HepG2 (cell line): ENCODE measurements around the gene TEF. TPM values are rescaled to one million over a fixed set of nuclear protein-coding genes. Genes with fewer than 3 reads are reported as not detected.

ENCODE experiments used
- ATAC-seq: fragments of 200-7000 bp; cut with Tn5 transposase; 3 replicates; pipeline ENCODE4 v1.9.1; 2020; ENCODE audit warnings: mild to moderate bottlenecking, moderate library complexity
- BruUV-seq: library from RNA; stranded (reverse); fragments of 400-500 nt; replicated peaks from 2 replicates; lab custom pipeline; 2021; lab: Mats Ljungman, UMichigan
- CTCF ChIA-PET: fragments of 300-600 bp; formaldehyde crosslinking; extraction: SDS; loops from one replicate; lab custom pipeline; 2021; ENCODE audit warnings: low total read pairs, inconsistent platforms, low intra/inter-chr PET ratio; lab: Yijun Ruan, JAX
- POLR2A ChIA-PET: fragments of 350-600 bp; sonication (Branson Sonifier 250); formaldehyde crosslinking; loops from one replicate; lab custom pipeline; 2020; ENCODE audit warnings: antibody characterized with exemption, inconsistent platforms; lab: Yijun Ruan, JAX
- DNase-seq: peaks from one replicate; pipeline ENCODE4 v3.0.0-alpha.2; 2015; ENCODE audit warnings: low spot score
- FAIRE-seq: peaks from 3 replicates; lab custom pipeline; 2011; peaks lifted over from hg19 to GRCh38; lab: Jason Lieb, UNC
- H2AFZ ChIP-seq: one replicate; pipeline ENCODE4 v1.6.1; 2011; ENCODE audit warnings: low read length, inconsistent platforms
- H3K27ac ChIP-seq: fragments of 300-600 bp; 3 replicates; pipeline ENCODE4 v1.8.0; 2011; ENCODE audit warnings: mixed run types, mild to moderate bottlenecking, mixed read lengths, low read length, inconsistent platforms; ENCODE audit not compliant: insufficient read depth; ENCODE audit errors: extremely low read length
- H3K27me3 ChIP-seq, 2 experiments: fragments of 200-600 bp in 1 of 2; 2 replicates in 1 of 2; 3 replicates in 1 of 2; pipeline versions ENCODE4 v1.6.0 to v1.8.0; 2011; ENCODE audit warnings: low read length in 2 of 2, mild to moderate bottlenecking in 2 of 2, moderate library complexity in 2 of 2, inconsistent platforms in 1 of 2; ENCODE audit not compliant: insufficient read depth in 2 of 2, control insufficient read depth in 1 of 2
- H3K36me3 ChIP-seq, 2 experiments: fragments of 200-600 bp in 1 of 2; replicated peaks in 1 of 2; 2 replicates in 1 of 2; 3 replicates in 1 of 2; pipeline versions ENCODE4 v1.5.1 to v1.8.0; 2011; ENCODE audit warnings: low read length in 2 of 2, inconsistent platforms in 1 of 2; ENCODE audit not compliant: insufficient read depth in 2 of 2, control insufficient read depth in 1 of 2
- H3K4me1 ChIP-seq: 2 replicates; pipeline ENCODE4 v1.5.1; 2012; ENCODE audit warnings: low read length, inconsistent platforms; ENCODE audit not compliant: insufficient read depth
- H3K4me2 ChIP-seq: 2 replicates; pipeline ENCODE4 v1.6.0; 2011; ENCODE audit warnings: low read depth, low read length, inconsistent platforms
- H3K4me3 ChIP-seq, 3 experiments: fragments of 200-600 bp in 1 of 3; sonication (generic), shearing (Covaris generic) in 1 of 3; replicated peaks in 1 of 3; 2 replicates each; pipeline ENCODE4 v1.5.1; 2011 to 2016; ENCODE audit warnings: low read length in 3 of 3, inconsistent platforms in 2 of 3, low read depth in 2 of 3, mild to moderate bottlenecking in 2 of 3, control low read depth in 1 of 3, mixed read lengths in 1 of 3; ENCODE audit not compliant: insufficient read depth in 1 of 3
- H3K79me2 ChIP-seq: one replicate; pipeline ENCODE4 v1.6.1; 2011; ENCODE audit warnings: low read length, inconsistent platforms; ENCODE audit not compliant: insufficient read depth
- H3K9ac ChIP-seq: 2 replicates; pipeline ENCODE4 v1.6.0; 2011; ENCODE audit warnings: mild to moderate bottlenecking, low read depth, low read length, inconsistent platforms; ENCODE audit not compliant: insufficient read depth
- H3K9me3 ChIP-seq: 2 replicates; pipeline ENCODE4 v1.5.1; 2012; ENCODE audit warnings: mild to moderate bottlenecking, low read length
- H4K20me1 ChIP-seq: 2 replicates; pipeline ENCODE4 v1.6.0; 2011; ENCODE audit warnings: inconsistent platforms, mild to moderate bottlenecking, low read length, moderate library complexity; ENCODE audit not compliant: insufficient read depth
- ATF6 ChIP-seq: sonication (generic); formaldehyde crosslinking; conservative IDR thresholded peaks from 2 replicates; pipeline ENCODE4 v1.4.0; 2020; ENCODE audit warnings: missing genetic modification reagents
- DMTF1 ChIP-seq: sonication (generic); formaldehyde crosslinking; IDR thresholded peaks from 2 replicates; pipeline ENCODE4 v1.4.0; 2020; ENCODE audit warnings: mild to moderate bottlenecking, missing genetic modification reagents
- ERF ChIP-seq: IDR thresholded peaks from 2 replicates; pipeline ENCODE4 v1.6.1; 2018; ENCODE audit warnings: missing biosample characterization, missing genetic modification reagents
- HDAC6 ChIP-seq: fragments of 200-600 bp; sonication (generic); IDR thresholded peaks from 2 replicates; pipeline ENCODE4 v1.7.0; 2017; ENCODE audit warnings: mild to moderate bottlenecking, antibody characterized with exemption, low read length, low read depth
- HMG20A ChIP-seq: IDR thresholded peaks from 2 replicates; pipeline ENCODE4 v1.6.1; 2016; ENCODE audit warnings: borderline replicate concordance
- HOXD1 ChIP-seq: sonication (generic); formaldehyde crosslinking; IDR thresholded peaks from 2 replicates; pipeline ENCODE4 v1.5.0; 2020; ENCODE audit warnings: missing genetic modification reagents
- JARID2 ChIP-seq: sonication (generic); formaldehyde crosslinking; IDR thresholded peaks from 2 replicates; pipeline ENCODE4 v1.8.1; 2023; ENCODE audit warnings: missing genetic modification reagents, inconsistent platforms; ENCODE audit not compliant: insufficient replicate concordance
- KDM6A ChIP-seq: IDR thresholded peaks from 2 replicates; pipeline ENCODE4 v1.6.1; 2016; ENCODE audit warnings: low read depth
- KMT2A ChIP-seq: sonication (generic); formaldehyde crosslinking; IDR thresholded peaks from 2 replicates; pipeline ENCODE4 v1.4.0; 2020; ENCODE audit warnings: missing genetic modification reagents
- NR2F6 ChIP-seq, 2 experiments: IDR thresholded peaks; 2 replicates each; pipeline ENCODE4 v1.6.1; 2016; ENCODE audit warnings: antibody characterized with exemption in 1 of 2, mild to moderate bottlenecking in 1 of 2
- PRMT3 ChIP-seq: sonication (generic); formaldehyde crosslinking; IDR thresholded peaks from 2 replicates; pipeline ENCODE4 v1.8.1; 2022; ENCODE audit warnings: low read depth, mild to moderate bottlenecking, moderate library complexity, missing genetic modification reagents, borderline replicate concordance
- TBP ChIP-seq: sonication (generic); formaldehyde crosslinking; IDR thresholded peaks from 2 replicates; pipeline ENCODE4 v1.5.0; 2020; ENCODE audit warnings: missing genetic modification reagents
- ZBTB8A ChIP-seq: sonication (generic); formaldehyde crosslinking; IDR thresholded peaks from 2 replicates; pipeline ENCODE4 v1.4.0; 2020; ENCODE audit warnings: mild to moderate bottlenecking, low read depth, missing genetic modification reagents, borderline replicate concordance
- ZFP91 ChIP-seq: sonication (generic); formaldehyde crosslinking; IDR thresholded peaks from 2 replicates; pipeline ENCODE4 v1.9.0; 2022; ENCODE audit warnings: missing genetic modification reagents, mild to moderate bottlenecking, borderline replicate concordance
- ZNF782 ChIP-seq: sonication (generic); formaldehyde crosslinking; IDR thresholded peaks from 2 replicates; pipeline ENCODE4 v1.4.0; 2020; ENCODE audit warnings: missing genetic modification reagents, mild to moderate bottlenecking, borderline replicate concordance
- ZSCAN25 ChIP-seq: sonication (generic); formaldehyde crosslinking; IDR thresholded peaks from 2 replicates; pipeline ENCODE4 v1.8.0; 2022; ENCODE audit warnings: mild to moderate bottlenecking, missing genetic modification reagents
- WGBS: methylation state at CpG from one replicate; pipeline ENCODE4 v1.1.6; 2017; ENCODE audit warnings: low lambda C conversion rate; 5-methylcytosine and 5-hydroxymethylcytosine counted together
- in situ Hi-C: cut with HindIII; loops from 2 replicates; pipeline ENCODE4 v1.10.0; 2017; ENCODE audit warnings: low pct_unique_long_range_greater_than_20kb; ENCODE audit not compliant: extremely low pct_ligation_motif_present
- intact Hi-C: fragments of 100-400 bp; cut with micrococcal nuclease; formaldehyde crosslinking; loops from one replicate; pipeline ENCODE4 v1.10.0; 2022; ENCODE audit not compliant: unreplicated experiment
- polyA plus RNA-seq, 8 experiments: library from polyadenylated mRNA; depleted of rRNA in 3 of 8; stranded (reverse) in 7 of 8; unstranded in 1 of 8; fragments of >200 nt; fragmentation: Illumina TruSeq in 4 of 8; extraction: Trizol in 4 of 8; gene quantifications; 2 replicates each; pipeline versions ENCODE4 v1.2.1 to v1.2.3, GENCODE V29; 2011 to 2016; ENCODE audit warnings: low read depth in 4 of 8, missing spikeins in 1 of 8, mixed read lengths in 1 of 8; ENCODE audit not compliant: insufficient read depth in 1 of 8
- total RNA-seq, 5 experiments: library from RNA; depleted of rRNA; stranded (reverse); fragments of >200 nt; fragmentation: Illumina TruSeq; extraction: Trizol; gene quantifications; 2 replicates each; pipeline ENCODE4 v1.2.3, GENCODE V29; 2016; ENCODE audit warnings: low read depth in 1 of 5
- TF ChIP-seq, protein P1 (sequence below): sonication (generic); formaldehyde crosslinking; IDR thresholded peaks from 2 replicates; pipeline ENCODE4 v1.5.0; 2020; ENCODE audit warnings: missing genetic modification reagents

Gene TEF
- total and polyA plus RNA-seq, 2 of the 13 experiments (the other 11 are each of a cell fraction or from before 2014, with no cell fraction given) = 7.6 to 11.2 TPM

DNA sequence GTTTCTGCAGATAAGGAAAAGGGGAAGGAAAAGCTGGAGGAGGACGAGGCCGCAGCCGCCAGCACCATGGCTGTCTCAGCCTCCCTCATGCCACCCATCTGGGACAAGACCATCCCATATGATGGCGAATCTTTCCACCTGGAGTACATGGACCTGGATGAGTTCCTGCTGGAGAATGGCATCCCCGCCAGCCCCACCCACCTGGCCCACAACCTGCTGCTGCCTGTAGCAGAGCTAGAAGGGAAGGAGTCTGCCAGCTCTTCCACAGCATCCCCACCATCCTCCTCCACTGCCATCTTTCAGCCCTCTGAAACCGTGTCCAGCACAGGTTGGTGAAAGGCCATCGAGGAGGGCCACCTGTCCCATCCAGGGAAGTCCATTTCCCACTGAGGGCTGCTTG is 5.6 kb downstream of the TEF start (continued):
- no peak for TF ChIP-seq JARID2 (CRISPR knock-in tag)
- TF ChIP-seq ZNF782 (CRISPR knock-in tag) = no peak
- TF ChIP-seq ATF6 (CRISPR knock-in tag) = no peak
- TF ChIP-seq, protein P1, sequence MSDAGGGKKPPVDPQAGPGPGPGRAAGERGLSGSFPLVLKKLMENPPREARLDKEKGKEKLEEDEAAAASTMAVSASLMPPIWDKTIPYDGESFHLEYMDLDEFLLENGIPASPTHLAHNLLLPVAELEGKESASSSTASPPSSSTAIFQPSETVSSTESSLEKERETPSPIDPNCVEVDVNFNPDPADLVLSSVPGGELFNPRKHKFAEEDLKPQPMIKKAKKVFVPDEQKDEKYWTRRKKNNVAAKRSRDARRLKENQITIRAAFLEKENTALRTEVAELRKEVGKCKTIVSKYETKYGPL (CRISPR knock-in tag) = no peak
- TF ChIP-seq KMT2A (CRISPR knock-in tag) = no peak
- no peak for TF ChIP-seq HDAC6

DNA sequence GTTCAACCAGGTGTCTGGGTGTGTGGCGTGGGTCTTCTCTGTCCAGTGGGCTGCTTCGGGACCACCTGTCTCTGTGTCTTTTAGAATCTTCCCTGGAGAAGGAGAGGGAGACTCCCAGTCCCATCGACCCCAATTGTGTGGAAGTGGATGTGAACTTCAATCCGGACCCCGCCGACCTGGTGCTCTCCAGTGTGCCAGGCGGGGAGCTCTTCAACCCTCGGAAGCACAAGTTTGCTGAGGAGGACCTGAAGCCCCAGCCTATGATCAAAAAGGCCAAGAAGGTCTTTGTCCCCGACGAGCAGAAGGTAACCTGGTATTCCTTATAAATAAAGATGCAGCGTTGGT is 12.2 kb downstream of the TEF start:
- Histone ChIP-seq H4K20me1 (no peaks in the 10 kb centered on the region), H3K79me2 (no peaks in the 10 kb centered on the region), H2AFZ (no peak overlapping the region), H3K27me3 (no peaks in the 10 kb centered on the region), H3K9me3 (no peaks in the 10 kb centered on the region), H3K36me3 (peaks cover 2 to 20% of the 10 kb centered on the region in 2 experiments; a peak in 3 of 5 replicates), H3K4me3 (no peak overlapping the region), H3K4me1 (peaks cover 41% of the 10 kb centered on the region), H3K4me2 (no peak overlapping the region), H3K27ac (no peak overlapping the region), H3K9ac (no peak overlapping the region)
- intact Hi-C loops (no loop called here), in situ Hi-C loops (no loop called here)
- DNase-seq = no peak
- no peak for ATAC-seq
- ChIA-PET POLR2A (interaction anchor here (1.4 kb wide), 1 partner anchor 13 kb away, joined by 6 read pairs; the partner anchor contains the start of gene TEF), CTCF (no interaction called here)
- no peak for FAIRE-seq
- 94% methylated on average over 5 of the region's 11 CpGs for WGBS
- no TSS peak for BruUV-seq
- TF ChIP-seq ERF (CRISPR knock-in tag) (no peak), ZSCAN25 (CRISPR knock-in tag) (no peak), ZBTB8A (no peak), PRMT3 (CRISPR knock-in tag) (no peak), DMTF1 (CRISPR knock-in tag) (no peak), HMG20A (no peak), TBP (CRISPR knock-in tag) (no peak), ZFP91 (CRISPR knock-in tag) (no peak), HOXD1 (CRISPR knock-in tag) (no peak), KDM6A (no peak), NR2F6 (IDR thresholded peaks at IDR 0.05) (no peak), NR2F6 (CRISPR knock-in tag; IDR thresholded peaks at IDR 0.05) (no peak)
